ENCODE data around the gene RFC5.
"Not testable (repeated sequence)": the region's sequence is repeated elsewhere in the genome, so short reads cannot be mapped to it uniquely, and the experiment has no call there.

The RFC5 gene

GRCh38 chr12:117994551-117995438 lies 21.7 kb upstream of the RFC5 start:
- no peak overlapping the region for H3K4me3 ChIP-seq (ENCODE audit: low read depth, low read length)
- no peak for TF ChIP-seq CTCF (IDR thresholded peaks at IDR 0.05; ENCODE audit: borderline replicate concordance, insufficient read depth, low read depth, low read length)

- no peak overlapping the region for H3K4me3 ChIP-seq (ENCODE audit: low read depth, low read length)
- TF ChIP-seq CTCF (IDR thresholded peaks at IDR 0.05; ENCODE audit: borderline replicate concordance, insufficient read depth, low read depth, low read length): no peak
Observed at GRCh38 chr12:117998719-117999118, 17.8 kb upstream of the RFC5 start.

- H3K4me3 ChIP-seq (ENCODE audit: low read depth, low read length): not testable (repeated sequence)
Observed at GRCh38 chr12:117999806-118000205, 16.7 kb upstream of the RFC5 start.

GRCh38 chr12:118010903-118011302 lies 5.6 kb upstream of the RFC5 start:
- TF ChIP-seq CTCF (IDR thresholded peaks at IDR 0.05; ENCODE audit: borderline replicate concordance, insufficient read depth, low read depth, low read length): no peak
- no peak overlapping the region for H3K4me3 ChIP-seq (ENCODE audit: low read depth, low read length)

GRCh38 chr12:118011377-118011776 lies 5.1 kb upstream of the RFC5 start:
- H3K4me3 ChIP-seq (ENCODE audit: low read depth, low read length): no peak overlapping the region
- no peak for TF ChIP-seq CTCF (IDR thresholded peaks at IDR 0.05; ENCODE audit: borderline replicate concordance, insufficient read depth, low read depth, low read length)

GRCh38 chr12:118011961-118012360 lies 4.5 kb upstream of the RFC5 start:
- H3K4me3 ChIP-seq (ENCODE audit: low read depth, low read length): no peak overlapping the region
- no peak for TF ChIP-seq CTCF (IDR thresholded peaks at IDR 0.05; ENCODE audit: borderline replicate concordance, insufficient read depth, low read depth, low read length)

- no peak overlapping the region for H3K4me3 ChIP-seq (ENCODE audit: low read depth, low read length)
- no peak for TF ChIP-seq CTCF (IDR thresholded peaks at IDR 0.05; ENCODE audit: borderline replicate concordance, insufficient read depth, low read depth, low read length)
Observed at GRCh38 chr12:118013283-118013682, 3.2 kb upstream of the RFC5 start.

All from GM12875 (cell line).